Stimulated activated CD4-positive, alpha-beta T cell treated with anti-CD3 and anti-CD28 coated beads, TNF-alpha, amount 100 ng/mL, for 24 hours (primary cell): Measurements from ENCODE around the gene SLC4A2.

Source experiments
- DNase-seq, 3 experiments: peaks; one replicate each; pipeline ENCODE4 v3.0.0-alpha.2; 2020; ENCODE audit warnings: low read depth in 3 of 3

The SLC4A2 gene

DNA sequence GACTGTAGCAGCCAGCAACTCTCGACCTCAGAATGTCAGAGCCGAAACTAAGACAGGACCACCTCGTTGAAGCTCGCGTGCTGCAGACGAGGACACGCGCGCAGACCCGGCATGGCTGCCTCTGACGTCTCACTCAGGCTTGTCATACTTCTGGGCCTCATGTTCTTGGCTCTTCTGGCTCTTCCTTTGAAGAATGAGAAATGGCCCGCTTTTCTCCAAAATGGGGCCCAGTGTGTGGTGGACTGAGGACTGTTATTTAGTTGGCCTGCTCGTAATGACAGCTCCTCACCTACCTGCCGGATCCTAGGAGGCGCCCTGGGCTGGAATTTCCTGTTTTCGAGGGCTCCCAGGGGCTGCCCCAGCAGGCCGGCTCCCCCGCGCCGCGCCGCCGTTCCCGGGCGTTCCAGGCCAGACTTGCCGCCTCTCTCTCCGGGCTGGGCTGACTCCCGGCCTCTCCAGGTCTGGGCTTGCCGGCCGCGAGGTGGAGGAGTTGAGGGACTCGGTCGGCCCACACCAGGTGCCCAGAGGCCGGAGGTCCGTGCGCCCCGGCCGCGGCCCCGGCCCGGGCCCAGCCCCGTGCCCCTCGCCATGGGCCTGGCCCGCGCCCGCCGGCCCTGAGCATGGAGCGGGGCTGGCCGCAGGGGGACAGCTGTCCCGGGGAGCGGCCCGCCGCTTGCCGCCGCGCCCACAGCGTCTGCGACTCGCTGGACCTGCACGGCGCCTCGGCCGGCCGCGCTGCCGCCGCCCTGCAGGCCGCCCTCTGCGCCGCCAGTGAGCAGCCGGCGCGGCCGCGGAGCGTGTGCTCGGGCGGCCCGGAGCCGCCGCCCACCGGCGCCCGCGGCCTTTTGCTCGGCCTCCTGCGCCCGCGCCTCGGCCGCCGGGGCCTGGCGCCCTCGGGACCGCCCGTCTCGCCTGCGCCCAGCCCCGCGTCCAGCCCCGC is 55.0 kb downstream of the SLC4A2 start:
- no peak for DNase-seq

DNA sequence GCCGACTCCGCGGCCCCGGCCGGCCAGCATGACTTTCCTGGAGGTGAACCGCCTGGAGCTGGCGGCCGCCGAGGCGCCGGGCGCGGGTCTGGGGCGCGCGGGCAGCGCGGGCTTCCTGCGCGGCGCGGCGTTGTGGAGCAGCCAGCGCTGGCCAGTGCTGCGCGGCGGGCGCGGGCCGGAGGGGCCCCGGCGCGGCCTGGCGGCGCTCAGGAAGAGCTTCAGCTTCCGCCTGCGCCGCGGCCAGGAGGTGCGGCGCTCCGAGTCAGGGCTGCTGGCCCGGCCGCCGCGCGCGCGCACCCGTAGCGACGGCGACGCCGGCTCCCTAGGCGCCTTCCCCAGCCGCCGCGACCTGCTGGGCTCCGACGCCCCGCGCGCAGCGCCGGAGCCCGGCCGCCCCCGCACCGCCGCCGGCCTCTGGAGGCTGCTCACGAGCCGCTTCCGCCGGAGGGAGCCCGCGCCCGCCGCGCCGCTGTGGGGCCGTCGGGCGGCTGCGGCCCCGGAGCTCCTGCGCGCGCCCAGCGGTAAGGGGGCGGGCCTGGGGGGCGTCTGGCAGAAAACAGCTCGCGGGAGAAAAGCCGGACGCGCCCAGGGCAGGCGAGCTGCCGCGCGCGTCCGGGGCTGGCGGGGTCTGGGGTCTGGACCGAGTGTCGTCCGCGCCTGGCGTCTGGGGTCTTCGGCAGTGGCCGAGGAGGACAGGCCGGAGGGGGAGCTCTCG is 55.9 kb downstream of the SLC4A2 start:
- DNase-seq, result peak in 2 of 3 experiments; percentile 19 to 41

DNA sequence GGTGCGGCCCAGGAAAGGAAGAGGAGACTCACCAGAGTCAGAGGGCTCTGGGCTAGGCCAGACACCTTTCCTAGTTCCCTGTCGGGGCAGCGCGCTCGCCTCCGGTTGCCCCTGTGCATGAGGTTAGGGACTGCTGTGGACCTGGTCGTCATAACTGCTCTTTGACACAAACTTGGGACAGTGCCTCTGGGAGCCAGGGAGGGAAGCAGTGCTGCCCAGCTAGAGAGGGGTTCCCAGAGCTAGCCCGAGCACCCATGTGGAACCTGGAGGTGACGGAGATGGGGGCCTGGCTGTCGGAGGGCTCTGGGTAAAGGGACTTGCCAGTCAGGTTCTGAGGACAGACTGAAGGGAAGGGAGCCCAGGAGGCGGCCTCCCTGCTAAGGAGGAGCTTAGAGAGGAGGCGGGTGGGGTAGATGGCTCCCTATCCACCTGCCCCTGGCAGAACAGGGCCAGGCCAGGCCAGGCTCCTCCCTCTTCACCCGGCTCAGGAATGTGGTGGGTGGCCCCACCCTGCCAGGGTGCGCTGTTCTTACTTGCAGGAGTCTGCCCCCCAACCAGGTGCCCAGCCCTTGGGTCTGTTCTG is 56.5 kb downstream of the SLC4A2 start:
- DNase-seq, result no peak

DNA sequence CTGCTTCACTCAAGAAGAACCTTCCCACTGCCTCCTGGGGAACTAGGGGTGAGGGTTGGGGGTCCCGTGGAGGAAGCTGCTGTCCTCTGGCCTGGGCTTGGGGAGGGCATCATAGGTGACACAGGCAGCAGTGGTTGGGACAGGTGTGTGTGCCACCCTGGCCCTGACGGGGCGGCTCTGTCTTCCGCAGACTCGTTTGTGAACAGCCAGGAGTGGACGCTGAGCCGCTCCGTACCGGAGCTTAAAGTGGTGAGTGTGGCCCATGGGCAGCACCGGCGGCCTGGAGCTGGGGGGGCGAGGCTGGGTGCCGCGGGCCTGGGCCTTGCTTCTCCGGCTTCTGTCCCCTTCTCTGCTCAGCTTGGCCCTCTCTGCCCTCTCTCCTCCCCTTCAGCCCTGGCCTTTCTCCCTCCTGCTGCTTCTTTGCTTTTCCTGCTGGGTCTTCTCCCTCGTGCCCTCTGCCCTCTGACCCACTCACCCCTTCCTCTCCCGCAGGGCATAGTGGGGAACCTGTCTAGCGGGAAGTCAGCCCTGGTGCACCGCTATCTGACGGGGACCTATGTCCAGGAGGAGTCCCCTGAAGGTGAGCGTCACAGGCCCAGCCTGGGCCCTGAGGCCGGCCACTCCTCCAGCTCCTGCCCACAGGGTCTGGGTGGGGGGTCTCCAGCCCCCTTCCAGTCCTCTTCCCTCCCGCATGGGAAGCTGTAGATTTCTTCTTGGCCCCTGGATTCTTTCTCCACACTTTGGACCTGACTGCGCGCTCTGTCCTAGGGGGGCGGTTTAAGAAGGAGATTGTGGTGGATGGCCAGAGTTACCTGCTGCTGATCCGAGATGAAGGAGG is 57.4 kb downstream of the SLC4A2 start:
- DNase-seq, result no peak

DNA sequence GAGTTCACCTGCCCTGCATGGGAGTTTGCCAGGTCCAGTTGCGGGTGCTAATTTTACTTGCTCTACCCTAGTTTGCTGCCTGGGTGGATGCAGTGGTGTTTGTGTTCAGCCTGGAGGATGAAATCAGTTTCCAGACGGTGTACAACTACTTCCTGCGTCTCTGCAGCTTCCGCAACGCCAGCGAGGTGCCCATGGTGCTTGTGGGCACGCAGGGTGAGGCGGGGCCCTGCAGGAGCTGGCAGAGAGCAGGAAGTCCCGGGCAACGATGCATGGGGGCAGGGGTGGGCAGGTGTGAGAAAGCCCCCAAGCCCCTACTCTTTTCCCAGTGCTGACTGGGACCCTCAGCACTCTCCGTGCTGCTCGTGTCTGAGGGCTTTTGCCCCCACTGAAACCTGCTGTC is 58.2 kb downstream of the SLC4A2 start:
- DNase-seq, result no peak

DNA sequence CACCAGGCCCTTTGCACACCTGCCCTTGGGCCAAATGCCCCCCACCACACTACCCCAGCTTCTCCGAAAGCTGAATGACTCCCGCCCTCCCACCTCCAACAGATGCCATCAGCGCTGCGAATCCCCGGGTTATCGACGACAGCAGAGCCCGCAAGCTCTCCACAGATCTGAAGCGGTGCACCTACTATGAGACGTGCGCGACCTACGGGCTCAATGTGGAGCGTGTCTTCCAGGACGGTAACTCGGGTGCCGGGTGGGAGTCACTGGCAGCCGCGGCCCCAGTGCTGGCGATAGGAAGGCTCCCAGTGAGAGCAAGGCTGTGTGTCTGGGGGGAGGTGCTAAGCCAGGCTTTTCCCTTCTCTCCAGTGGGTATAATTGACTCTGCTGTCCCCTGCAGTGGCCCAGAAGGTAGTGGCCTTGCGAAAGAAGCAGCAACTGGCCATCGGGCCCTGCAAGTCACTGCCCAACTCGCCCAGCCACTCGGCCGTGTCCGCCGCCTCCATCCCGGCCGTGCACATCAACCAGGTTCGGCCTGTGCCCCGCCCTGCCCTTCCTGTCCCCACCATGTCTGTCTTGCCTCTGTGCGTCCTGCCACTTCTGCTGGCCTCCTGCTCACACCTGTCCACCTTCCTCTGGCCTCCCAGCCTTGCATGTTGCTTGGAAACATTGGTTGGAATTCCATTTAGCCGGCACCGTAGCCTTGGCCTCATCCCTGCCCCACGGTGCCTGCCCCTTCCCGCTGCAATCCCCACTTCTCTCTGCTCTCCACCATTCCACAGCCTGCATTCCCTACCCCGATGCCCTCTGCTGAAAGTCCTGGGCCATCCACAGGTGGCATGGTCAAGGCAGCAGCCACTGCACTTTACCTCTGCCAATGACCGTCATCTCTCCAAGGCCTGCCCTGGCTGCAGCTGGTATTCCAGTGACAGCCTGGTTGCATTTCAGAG is 59.0 kb downstream of the SLC4A2 start:
- no peak for DNase-seq

DNA sequence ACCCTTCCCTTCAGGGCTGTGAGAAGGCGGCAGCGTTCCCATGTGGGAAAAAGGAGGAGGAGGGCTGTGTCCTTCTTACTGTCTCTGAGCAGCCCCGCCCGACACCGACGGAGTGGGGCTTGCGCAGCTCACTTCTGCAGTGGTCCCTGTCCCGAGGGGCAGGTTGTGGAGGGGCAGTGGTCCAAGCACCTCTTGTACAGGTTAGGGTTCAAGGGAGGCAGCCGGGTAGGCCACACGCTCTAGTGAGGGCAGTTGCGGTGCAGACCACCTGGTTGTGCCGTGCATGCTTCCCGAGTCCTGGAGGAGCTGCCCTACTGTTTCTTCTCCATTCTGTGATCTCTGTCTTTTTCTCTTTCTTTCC is 59.6 kb downstream of the SLC4A2 start:
- no peak for DNase-seq

DNA sequence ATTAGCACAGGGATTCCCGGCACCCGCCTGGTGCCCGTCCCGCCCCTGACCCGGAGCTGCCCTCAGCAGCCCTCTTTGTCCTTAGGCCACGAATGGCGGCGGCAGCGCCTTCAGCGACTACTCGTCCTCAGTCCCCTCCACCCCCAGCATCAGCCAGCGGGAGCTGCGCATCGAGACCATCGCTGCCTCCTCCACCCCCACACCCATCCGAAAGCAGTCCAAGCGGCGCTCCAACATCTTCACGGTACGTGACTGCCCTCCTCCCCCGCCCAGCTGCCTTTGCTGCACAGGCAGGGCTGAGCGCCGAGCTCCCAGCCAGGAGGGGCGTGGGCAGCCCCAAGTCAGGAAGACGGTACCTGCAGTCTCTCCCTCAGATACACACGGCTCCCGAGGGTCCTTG is 60.5 kb downstream of the SLC4A2 start:
- no peak for DNase-seq

DNA sequence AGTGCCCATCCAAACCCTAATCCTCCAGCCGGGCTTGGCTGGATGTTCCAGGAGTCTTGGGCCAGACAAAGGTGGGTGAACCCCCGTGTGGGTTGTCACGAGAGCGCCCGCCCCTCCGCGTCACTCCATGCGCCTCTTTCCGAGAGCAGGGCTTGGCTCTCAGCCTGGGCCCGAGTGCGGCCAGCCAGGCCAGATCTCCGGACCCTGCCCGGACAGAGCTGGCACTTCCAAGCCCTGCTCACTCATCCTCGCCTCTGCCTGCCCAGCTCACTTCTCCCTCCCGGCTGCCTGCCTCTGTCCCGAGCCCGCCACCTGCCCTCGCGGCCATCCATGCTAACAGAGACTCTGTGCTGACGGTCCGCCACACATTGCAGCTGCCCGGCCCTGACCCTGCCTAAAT is 61.5 kb downstream of the SLC4A2 start:
- DNase-seq, result no peak

DNA sequence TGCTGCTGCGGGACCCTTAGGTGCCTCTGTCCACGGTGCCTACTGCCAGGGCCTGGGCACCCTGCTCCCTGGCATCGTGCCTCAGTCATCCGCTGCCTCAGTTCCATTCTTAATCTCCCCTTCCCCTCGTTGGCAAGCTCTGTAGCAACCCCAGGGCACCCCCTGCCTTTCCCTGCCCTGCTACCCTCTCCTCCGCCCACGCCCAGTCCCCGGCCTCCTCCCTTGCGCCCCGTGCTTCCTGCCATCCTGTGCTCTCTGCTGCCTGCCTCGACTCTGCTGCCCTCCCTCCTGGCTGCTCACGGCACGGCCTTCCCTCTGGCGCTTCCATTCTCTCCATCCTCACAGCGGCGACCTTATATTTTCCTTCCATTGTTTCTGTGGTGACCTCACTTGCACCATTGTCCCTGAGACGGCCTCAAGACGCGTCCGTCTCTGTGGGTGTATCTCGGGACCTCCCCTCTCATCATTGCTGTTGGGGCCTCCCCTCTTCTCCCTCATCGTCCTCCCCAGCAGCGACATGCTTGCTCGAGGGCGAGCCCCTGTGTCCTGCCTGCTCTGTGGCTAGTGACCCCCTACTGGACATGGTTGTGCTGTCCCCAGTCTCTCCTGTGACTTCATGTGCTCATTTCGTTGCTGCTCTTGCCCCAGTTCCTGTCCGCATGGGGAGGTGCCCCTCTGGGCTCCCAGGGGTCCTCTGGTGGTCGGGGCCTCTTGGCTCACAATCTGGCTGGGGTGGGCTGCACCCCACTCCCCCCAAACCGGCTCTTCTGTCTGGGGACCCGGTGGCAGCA is 62.2 kb downstream of the SLC4A2 start:
- no peak for DNase-seq

DNA sequence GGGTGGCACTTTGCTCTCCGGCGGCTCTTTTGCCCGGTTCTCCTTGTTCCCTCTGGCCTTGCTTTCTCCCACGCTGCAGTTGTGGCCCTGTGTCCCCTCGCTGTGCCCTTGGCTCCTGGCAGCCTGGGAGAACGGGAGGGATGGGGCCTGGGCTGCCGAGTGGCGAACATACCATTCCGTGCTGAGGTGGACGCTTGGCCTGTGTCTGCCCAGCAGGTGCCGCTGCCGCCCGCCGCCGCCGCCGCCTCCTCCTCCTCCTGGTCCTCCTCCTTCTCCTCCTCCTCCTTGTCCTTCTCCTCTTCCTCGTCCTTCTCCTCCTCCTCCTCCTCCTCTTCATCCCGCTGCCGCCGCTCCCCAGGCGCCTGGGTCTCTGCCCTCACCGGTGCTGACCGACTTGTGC is 62.9 kb downstream of the SLC4A2 start:
- no peak for DNase-seq

DNA sequence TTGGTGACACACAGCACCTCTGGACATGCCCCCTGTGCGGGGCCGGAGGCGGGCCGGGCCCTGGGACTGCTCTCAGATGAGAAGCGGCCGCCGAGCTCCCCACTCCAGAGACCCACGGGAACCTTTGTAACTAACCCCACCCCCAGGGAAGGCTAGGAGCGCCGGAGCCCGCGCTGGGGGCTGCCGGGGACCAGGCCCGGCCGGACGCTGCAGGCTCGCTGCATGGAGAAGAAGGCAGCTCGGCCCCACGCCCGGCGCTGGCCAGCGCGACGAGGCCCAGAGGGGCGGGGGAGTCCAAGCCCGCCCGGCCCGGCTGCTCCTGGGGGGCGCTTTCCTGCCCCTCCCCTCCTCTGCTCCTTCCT is 63.4 kb downstream of the SLC4A2 start:
- no peak for DNase-seq

DNA sequence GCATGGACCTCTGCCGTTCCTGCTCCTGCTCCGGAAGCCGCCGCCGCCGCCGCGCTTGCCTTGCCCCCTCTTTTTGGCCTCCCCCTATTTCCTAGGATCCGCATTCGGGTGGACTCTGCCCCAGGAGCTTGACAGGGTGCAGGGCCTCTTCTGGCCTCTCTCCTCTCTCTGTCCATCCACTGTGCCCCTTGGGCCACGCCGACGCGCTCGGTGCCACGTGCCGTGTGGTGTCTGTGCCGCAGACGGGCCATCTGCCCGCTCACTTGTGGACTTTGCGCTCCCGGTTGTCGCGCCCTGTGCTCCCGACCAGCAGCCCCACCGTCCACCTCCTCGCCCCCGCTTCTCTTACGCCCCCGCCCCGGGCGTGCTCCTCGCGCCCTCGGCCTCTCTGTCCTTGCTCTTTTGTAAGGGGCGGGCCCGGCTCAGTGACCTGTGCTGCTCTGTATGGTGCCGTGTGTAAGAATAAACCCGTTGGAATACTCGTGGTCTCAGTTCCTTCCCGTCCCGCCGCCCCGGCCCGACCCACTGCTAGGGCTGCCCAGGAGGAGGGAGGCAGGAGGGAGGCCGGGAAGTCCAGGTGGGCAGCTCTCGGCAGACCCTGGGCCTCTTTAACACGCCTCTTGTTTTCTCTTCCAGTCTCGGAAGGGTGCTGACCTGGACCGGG is 63.9 kb downstream of the SLC4A2 start:
- DNase-seq, result no peak

DNA sequence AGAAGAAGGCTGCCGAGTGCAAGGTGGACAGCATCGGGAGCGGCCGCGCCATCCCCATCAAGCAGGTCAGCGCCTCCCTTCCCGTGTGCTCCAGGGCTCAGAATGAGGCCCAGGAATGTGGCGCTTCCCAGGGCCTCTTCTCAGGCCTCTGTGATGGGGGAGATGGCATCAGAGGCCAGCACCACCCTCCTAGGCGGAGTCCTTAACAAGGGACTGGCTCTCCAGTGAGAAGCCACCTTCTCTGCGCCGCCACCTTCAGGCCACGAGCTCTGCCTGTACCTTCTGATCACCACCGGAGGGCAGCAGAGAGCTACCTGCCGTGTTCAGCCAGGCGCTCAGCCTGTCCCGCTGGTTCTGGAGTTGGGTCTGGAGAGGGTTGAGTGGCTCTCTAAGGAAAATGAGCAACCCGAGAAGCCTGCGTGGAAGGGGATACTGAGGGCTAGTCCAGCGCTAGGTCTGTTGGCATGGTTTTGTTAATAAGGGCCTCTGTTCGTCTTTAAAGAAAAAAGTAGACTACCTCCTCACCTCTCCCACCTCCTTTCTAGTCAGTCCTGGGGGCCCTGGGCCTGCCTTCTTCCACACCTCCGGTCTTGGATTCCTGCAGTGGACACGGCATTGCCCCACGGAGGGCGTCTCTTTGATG is 64.6 kb downstream of the SLC4A2 start:
- peak; percentile 73 to 77 (median 77) for DNase-seq

DNA sequence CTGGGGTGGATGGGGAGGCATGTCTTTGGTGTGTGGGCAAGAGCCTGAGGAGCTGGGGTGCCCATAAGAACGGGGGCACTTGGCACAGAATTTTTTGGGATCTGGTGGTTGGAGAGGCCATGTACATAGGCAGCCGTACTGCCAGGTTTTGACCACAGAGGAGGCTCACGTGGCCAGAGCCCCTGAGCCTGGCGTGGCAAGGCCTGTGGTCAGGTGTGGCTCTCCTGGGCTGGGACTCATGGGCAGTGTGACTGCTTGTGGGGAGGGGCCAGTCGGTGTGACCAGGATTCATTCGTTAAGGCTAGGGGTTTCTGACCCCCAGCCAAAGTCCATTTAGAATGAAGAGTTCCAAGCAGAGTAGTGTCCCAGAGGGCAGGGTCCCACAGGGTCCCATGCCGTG is 65.1 kb downstream of the SLC4A2 start:
- DNase-seq, result no peak

DNA sequence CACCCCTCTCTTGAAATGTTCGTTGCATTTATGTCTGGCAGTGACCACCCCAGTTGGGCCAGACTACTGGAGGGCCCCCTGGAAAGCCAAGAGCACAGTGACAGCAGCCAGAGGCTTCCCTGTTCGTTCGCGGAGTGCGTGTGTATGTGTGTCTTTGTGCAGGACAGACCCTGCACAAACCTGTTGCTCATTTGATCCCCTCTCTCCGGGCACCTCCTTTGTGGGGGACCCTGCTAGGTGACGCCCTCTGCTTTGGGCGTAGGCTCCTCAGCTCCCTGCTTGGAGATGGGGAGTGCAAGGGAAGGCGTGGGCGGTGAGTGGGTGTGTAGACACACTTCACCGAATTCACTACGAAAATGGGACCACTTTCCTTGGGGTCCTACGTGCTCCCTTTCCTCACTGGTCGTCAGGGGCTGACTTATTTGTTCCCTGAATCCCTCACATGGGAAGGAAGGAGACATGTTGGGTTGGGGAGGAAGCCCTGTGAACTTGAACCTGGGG is 65.6 kb downstream of the SLC4A2 start:
- no peak for DNase-seq

DNA sequence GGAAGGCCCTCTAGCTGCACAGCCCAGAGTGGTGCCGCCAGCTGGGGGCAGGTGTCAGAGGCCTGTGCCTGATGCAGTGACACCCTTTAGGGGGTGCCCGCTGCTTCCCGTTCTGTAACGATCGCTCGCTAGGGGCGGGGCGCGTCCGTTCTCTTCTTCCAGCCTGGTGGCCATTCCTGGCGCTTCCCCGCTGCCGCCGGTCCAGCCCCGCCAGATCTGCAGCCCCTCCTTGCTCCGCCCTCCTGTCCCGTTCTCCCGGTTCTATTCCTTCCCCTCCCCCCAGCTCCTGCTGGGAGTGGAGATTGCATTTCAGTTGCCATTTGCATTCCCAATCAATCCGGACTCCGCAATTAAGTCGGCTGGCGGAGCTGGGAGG is 66.1 kb downstream of the SLC4A2 start:
- DNase-seq, result no peak

DNA sequence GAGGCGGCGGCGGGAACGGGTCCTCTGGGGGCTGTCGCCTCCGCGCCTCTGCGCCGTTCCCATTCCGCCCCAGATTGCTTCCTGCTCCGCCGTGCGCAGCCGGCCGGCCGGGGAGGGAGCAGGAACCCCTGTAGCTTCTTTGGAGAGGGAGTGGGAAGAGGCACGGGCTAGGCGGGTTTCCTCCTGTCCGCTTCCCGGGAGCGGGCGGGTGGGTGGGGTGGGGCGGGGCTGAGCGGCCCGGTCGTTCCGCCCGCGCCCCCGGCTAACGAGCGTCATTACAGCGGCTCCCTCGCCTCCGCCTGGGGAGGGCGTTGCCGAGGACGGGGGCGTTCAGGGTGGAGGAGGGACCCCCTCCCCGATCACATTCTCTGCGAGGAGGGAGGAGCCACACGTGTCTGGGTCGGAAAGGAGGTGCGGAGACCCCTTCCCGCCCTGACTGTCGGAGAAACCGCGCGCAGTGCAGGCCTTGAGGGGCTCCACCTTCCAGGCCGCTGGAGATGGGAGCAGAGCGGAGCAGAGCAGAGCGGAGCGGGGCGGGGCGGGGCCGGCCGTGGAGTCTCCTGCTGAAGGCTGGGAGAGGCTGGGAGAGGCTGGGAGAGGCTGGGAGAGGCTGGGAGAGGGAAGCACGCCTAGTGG is 66.6 kb downstream of the SLC4A2 start:
- no peak for DNase-seq
